Spinal cord (tissue), 10 donors: Measurements from ENCODE around the gene HACE1. TPM values are rescaled to one million over a fixed set of nuclear protein-coding genes. Genes with fewer than 3 reads are reported as not detected.
A peak's percentile ranks its signal among the peaks of the same experiment; 100 is the strongest.
"Not testable (repeated sequence)": the region's sequence is repeated elsewhere in the genome, so short reads cannot be mapped to it uniquely, and the experiment has no call there.

ENCODE experiments used
- DNase-seq, 6 donors: peaks; one replicate each; pipeline versions ENCODE4 v3.0.0 to v3.0.0-alpha.2; 2013 to 2015; ENCODE audit warnings: low spot score in 6 of 6, low read depth in 4 of 6
- H3K27ac ChIP-seq: one replicate; pipeline ENCODE4 v1.5.1; 2013; ENCODE audit warnings: low read depth, low read length, control low read depth
- H3K27me3 ChIP-seq: one replicate; pipeline ENCODE4 v1.6.1; 2013; ENCODE audit warnings: low read length; ENCODE audit not compliant: control insufficient read depth, insufficient read depth
- H3K36me3 ChIP-seq: one replicate; pipeline ENCODE4 v1.6.1; 2013; ENCODE audit warnings: low read length; ENCODE audit not compliant: control insufficient read depth, insufficient read depth
- H3K4me1 ChIP-seq: one replicate; pipeline ENCODE4 v1.6.1; 2013; ENCODE audit warnings: low read length; ENCODE audit not compliant: control insufficient read depth, insufficient read depth
- H3K4me3 ChIP-seq: one replicate; pipeline ENCODE4 v1.5.1; 2013; ENCODE audit warnings: low read depth, low read length, control low read depth
- H3K9me3 ChIP-seq: one replicate; pipeline ENCODE4 v1.6.1; 2013; ENCODE audit warnings: low read length; ENCODE audit not compliant: control insufficient read depth, insufficient read depth
- WGBS: methylation state at CpG from one replicate; pipeline ENCODE4 v1.1.5; 2013; ENCODE audit warnings: missing lambda C conversion rate; ENCODE audit not compliant: insufficient coverage; 5-methylcytosine and 5-hydroxymethylcytosine counted together
- long read RNA-seq, 4 donors: transcript quantifications; one replicate each; lab custom pipeline, GENCODE V29; 2026
- polyA plus RNA-seq, 2 donors: library from polyadenylated mRNA; unstranded; fragments of 120-200 nt; gene quantifications; one replicate each; pipeline ENCODE4 v1.2.1, GENCODE V29; 2013; ENCODE audit not compliant: insufficient read length in 2 of 2
- total RNA-seq, 2 donors: library from RNA; depleted of rRNA in 1 of 2; stranded (reverse); fragments of 120-200 nt in 1 of 2; fragments of >200 nt in 1 of 2; gene quantifications; one replicate each; pipeline versions ENCODE4 v1.2.3 to v1.2.4, GENCODE V29; 2013 to 2014
- donor health status: healthy.

Gene HACE1, protein sequence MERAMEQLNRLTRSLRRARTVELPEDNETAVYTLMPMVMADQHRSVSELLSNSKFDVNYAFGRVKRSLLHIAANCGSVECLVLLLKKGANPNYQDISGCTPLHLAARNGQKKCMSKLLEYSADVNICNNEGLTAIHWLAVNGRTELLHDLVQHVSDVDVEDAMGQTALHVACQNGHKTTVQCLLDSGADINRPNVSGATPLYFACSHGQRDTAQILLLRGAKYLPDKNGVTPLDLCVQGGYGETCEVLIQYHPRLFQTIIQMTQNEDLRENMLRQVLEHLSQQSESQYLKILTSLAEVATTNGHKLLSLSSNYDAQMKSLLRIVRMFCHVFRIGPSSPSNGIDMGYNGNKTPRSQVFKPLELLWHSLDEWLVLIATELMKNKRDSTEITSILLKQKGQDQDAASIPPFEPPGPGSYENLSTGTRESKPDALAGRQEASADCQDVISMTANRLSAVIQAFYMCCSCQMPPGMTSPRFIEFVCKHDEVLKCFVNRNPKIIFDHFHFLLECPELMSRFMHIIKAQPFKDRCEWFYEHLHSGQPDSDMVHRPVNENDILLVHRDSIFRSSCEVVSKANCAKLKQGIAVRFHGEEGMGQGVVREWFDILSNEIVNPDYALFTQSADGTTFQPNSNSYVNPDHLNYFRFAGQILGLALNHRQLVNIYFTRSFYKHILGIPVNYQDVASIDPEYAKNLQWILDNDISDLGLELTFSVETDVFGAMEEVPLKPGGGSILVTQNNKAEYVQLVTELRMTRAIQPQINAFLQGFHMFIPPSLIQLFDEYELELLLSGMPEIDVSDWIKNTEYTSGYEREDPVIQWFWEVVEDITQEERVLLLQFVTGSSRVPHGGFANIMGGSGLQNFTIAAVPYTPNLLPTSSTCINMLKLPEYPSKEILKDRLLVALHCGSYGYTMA
- total RNA-seq (10 to 100 TPM; 20.1 to 44.1 TPM), polyA plus RNA-seq (10 to 100 TPM; 21.4 to 23.4 TPM)
- long read RNA-seq, donor 1, full-length matches to known transcripts: 3 of 3 reads
- long read RNA-seq, donor 1, partial matches to known transcripts: 0 of 3 reads
- long read RNA-seq, donor 1, other reads (novel, unspliced or antisense): 0 of 3 reads
- long read RNA-seq, donor 2, full-length matches to known transcripts: 2 of 2 reads
- long read RNA-seq, donor 2, partial matches to known transcripts: 0 of 2 reads
- long read RNA-seq, donor 2, other reads (novel, unspliced or antisense): 0 of 2 reads
- long read RNA-seq, donor 3: 0 reads
- long read RNA-seq, donor 4, partial matches to known transcripts: 0 of 3 reads
- long read RNA-seq, donor 4, other reads (novel, unspliced or antisense): 0 of 3 reads

DNA sequence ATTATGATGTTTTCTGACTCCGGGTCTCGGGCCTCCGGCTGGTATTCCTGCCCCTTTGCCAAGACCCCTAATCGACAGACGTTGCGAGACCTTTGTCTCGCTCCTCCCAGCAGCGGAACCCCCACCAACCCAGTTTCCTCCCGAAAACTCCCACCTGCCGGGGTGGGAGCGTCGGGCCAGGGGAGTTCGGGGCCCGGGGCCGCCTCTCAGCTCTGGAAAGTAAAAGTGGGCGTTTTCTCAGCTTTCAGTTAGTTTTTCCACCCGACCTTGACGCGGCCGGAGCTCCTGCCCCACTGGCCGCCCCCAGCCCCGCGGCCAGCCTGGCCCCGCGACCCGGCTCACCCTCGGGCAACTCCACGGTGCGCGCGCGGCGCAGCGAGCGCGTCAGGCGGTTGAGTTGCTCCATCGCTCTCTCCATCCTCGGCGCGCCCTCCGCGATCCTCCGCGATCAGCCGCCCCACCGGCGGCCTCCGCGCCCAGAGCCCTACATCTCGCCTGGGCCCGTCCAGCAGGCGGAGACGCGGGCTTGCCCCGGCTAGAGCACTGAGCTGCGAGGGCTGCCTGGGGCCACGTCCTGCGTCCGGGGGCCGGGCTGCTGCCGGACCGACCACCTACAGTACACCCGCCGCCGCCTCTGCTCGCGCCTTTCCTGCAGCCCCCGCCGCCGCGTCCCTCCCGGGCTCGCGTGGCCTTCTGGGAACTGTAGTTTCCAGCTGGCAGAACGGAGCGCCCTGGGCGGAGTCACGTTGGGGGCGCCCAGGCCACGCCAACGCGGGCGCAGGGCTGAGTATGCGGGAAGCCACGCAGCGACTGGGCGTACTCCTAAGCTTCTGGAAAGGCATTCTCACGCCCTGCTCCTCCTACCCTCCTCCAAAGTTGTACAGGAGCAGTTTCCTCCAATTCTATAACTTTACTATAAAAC is at the start of gene HACE1:
Gene HACE1, minus strand, starts transcription at position 695 of the 922 bp plus-strand sequence. Its CDS starts 277 bp downstream, at position 418.
- under 1% methylated on average over 85 of the region's 89 CpGs for WGBS
- H3K27ac ChIP-seq: peak within 1 kb of the TSS; percentile 47
- DNase-seq: peak; percentile 75 to 97 (median 87)

DNA sequence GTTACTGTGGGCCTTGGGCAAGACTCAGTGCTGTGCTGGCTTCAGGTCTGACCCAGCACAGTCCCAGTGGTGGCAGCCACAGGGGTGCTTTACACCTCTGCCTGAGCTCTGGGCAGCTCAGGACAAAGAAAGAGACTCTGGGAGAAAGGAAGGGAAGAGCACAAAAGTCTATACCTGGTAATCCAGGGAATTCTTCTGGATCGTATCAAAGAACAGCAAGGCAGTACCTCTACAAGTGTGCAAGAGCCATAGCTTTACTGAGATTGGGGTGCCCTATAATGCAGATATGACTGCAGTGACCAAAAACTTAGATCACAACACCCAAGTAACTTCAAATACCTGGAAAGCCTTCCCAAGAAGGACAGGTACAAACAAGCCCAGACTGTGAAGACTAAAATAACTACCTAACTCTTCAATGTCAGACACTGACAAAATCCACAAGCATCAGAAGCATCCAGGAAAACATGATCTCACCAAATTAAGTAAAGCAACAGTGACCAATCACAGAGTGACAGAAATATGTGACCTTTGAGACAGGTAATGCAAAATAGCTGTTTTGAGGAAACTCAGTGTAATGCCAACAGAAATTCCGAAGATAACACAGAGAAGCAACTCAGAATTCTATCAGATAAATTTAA is 49.3 kb upstream of the HACE1 start:
- H3K4me1 ChIP-seq: no peaks in the 10 kb centered on the region
- no peak overlapping the region for H3K27ac ChIP-seq
- no peaks in the 10 kb centered on the region for H3K9me3 ChIP-seq
- DNase-seq: no peak
- no peaks in the 10 kb centered on the region for H3K36me3 ChIP-seq
- 100% methylated on average over 1 of the region's 2 CpGs for WGBS
- H3K27me3 ChIP-seq: no peaks in the 10 kb centered on the region
- no peak overlapping the region for H3K4me3 ChIP-seq

More for the DNA sequence above, at the start of gene HACE1:
- H3K9me3 ChIP-seq: no peaks in the 10 kb centered on the region
- peak within 1 kb of the TSS; percentile 86 for H3K4me3 ChIP-seq
- peaks cover 3% of the 10 kb centered on the region for H3K36me3 ChIP-seq
- no peaks in the 10 kb centered on the region for H3K27me3 ChIP-seq
- no peaks in the 10 kb centered on the region for H3K4me1 ChIP-seq

DNA sequence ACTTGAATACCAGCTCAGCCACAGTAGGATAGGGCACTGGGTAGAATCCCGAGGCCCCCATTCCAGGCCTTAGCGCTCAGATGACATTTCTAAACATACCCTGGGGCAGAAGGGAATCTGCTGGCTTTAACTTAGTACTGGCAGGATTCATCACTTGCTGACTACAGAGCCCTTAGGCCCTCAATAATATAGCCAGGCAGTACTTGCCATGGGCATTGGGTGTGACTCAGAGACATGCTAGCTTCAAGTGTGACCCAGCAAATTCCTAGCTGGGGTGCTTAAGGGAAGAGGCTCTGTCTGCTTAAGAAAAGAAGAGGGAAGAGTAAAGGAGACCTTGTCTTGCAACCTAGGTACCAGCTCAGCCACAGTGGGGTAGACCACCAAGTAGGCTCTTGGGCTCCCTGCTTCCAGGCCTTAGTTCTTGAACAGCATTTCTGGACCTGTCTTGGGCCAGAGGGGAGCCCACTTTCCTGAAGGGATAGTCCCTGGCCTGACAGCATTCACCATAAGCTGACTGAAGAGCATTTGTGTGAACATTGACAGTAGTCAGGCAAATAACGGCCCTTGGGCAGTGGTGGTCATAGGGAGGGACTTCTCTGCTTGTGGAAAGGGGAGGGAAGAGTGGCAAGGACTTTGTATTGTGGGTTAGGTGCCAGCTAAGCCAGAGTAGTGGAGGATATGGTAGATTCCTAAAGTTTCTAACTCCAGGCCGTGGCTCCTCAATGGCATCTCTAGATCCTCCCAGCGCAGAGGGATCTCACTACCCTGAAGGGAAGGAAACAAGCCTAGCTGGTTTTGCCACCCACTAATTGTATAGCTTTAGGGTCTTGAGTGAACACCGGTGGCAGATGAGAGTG is 48.5 kb upstream of the HACE1 start:
- H3K36me3 ChIP-seq: no peaks in the 10 kb centered on the region
- no peak overlapping the region for H3K4me3 ChIP-seq
- 95% methylated on average over 6 of the region's 6 CpGs for WGBS
- H3K9me3 ChIP-seq: no peaks in the 10 kb centered on the region
- no peak for DNase-seq
- H3K27me3 ChIP-seq: no peaks in the 10 kb centered on the region
- no peaks in the 10 kb centered on the region for H3K4me1 ChIP-seq
- no peak overlapping the region for H3K27ac ChIP-seq

DNA sequence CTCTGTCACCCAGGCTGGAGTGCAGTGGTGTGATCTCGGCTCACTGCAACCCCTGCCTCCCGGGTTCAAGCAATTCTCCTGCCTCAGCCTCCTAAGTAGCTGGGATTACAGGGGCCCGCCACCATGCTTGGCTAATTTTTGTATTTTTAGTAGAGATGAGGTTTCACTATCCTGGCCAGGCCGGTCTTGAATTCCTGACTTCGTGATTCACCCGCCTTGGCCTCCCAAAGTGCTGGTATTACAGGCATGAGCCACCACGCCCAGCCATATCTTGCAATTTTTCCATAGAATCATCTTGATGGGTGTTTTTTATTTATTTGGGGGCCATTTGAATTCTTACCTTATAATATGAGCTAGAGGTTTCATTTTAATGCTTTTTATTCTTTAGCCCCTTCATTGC is 39.2 kb upstream of the HACE1 start:
- WGBS: 90% methylated on average over 2 of the region's 7 CpGs
- not testable (repeated sequence) for H3K27me3 ChIP-seq, H3K4me3 ChIP-seq, H3K9me3 ChIP-seq, H3K27ac ChIP-seq, H3K36me3 ChIP-seq, DNase-seq, H3K4me1 ChIP-seq

DNA sequence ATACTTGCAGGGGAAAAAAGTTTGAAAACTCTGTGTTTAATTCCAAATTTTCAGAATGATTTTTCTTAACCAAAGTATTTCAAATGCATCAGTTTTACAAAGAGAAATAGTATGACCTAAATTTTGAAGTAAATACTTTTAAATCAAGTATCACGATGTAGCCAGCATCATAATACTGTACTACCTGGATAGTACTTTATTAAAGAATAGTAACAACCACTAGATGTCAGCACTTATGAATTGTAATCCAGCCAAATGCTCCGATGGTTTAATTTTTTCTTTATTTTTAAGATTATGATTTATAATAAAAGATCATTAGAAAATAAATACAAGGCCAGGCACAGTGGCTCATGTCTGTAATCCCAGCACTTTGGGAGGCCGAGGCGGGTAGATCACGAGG is 37.2 kb upstream of the HACE1 start:
- H3K36me3 ChIP-seq: no peaks in the 10 kb centered on the region
- H3K27ac ChIP-seq: no peak overlapping the region
- H3K27me3 ChIP-seq: no peaks in the 10 kb centered on the region
- H3K4me1 ChIP-seq: no peaks in the 10 kb centered on the region
- no peaks in the 10 kb centered on the region for H3K9me3 ChIP-seq
- H3K4me3 ChIP-seq: no peak overlapping the region
- DNase-seq: peak in 1 of 6 donors; percentile 12
- no CpG with 5 or more reads among the region's 5 CpGs for WGBS

DNA sequence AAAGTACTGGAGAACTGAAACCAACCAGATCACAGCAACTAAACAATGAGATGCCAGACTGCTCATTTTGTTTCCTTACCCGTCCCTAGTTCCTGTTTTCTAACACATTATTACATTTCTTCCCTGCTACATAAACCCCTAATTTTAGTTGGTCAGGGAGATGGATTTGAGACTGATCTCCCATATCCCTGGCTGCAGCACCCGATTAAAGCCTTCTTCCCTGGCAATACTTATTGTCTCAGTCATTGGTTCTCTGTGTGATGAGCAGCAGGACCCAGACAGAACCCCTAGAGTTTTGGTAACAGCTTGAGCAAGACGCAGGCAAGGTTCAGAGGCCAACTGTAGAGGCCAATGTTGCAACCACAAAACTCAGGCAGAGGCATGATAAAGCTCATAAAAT is 28.3 kb upstream of the HACE1 start:
- Histone ChIP-seq H3K4me1 (peaks cover 8% of the 10 kb centered on the region), H3K9me3 (no peaks in the 10 kb centered on the region), H3K4me3 (no peak overlapping the region), H3K27ac (no peak overlapping the region), H3K36me3 (no peaks in the 10 kb centered on the region), H3K27me3 (no peaks in the 10 kb centered on the region)
- no peak for DNase-seq
- WGBS: 83% methylated on average over 2 of the region's 3 CpGs

DNA sequence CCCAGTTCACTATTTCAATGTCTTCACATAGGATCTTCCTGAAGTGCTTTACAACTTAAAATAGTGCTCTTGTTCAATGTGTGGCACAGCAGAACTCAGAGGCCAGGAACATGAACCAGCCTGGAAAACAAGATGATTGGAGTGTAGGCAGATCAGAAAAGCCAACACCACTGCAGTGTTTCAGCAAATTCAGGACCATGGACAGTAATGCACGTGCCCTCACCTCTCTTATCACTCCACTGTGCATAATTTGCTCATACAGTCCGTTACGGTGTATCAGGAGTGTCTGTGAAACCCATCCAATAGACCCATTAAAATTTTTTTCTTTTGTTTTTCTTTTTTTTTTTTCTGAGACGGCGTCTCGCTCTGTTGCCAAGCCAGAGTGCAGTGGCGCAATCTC is 27.6 kb upstream of the HACE1 start:
- no peak overlapping the region for H3K4me3 ChIP-seq
- WGBS: 42% methylated on average over 4 of the region's 7 CpGs
- no peaks in the 10 kb centered on the region for H3K36me3 ChIP-seq
- peak in 3 of 6 donors; percentile 2 to 42 (median 2) for DNase-seq
- no peaks in the 10 kb centered on the region for H3K27me3 ChIP-seq
- peaks cover 8% of the 10 kb centered on the region for H3K4me1 ChIP-seq
- no peak overlapping the region for H3K27ac ChIP-seq
- H3K9me3 ChIP-seq: no peaks in the 10 kb centered on the region
